Liver (tissue), 9 donors: ENCODE data around the gene TTC36. TPM values are rescaled to one million over a fixed set of nuclear protein-coding genes. Genes with fewer than 3 reads are reported as not detected.
A peak's percentile ranks its signal among the peaks of the same experiment; 100 is the strongest.
"Not testable (repeated sequence)": the region's sequence is repeated elsewhere in the genome, so short reads cannot be mapped to it uniquely, and the experiment has no call there.

ENCODE experiments used
- DNase-seq: peaks from one replicate; pipeline ENCODE4 v3.0.0-alpha.2; 2017; ENCODE audit warnings: low spot score
- H3K27ac ChIP-seq, 2 donors: one replicate each; pipeline ENCODE4 v1.7.0; 2013; ENCODE audit warnings: inconsistent platforms in 2 of 2, low read length in 2 of 2, control low read depth in 1 of 2, low read depth in 1 of 2, mild to moderate bottlenecking in 1 of 2
- H3K27me3 ChIP-seq, 4 donors: one replicate each; pipeline versions ENCODE4 v1.6.1 to v1.7.0; 2013; ENCODE audit warnings: low read length in 3 of 4, inconsistent platforms in 1 of 4, mild to moderate bottlenecking in 1 of 4, moderate library complexity in 1 of 4; ENCODE audit not compliant: control insufficient read depth in 4 of 4, insufficient read depth in 4 of 4
- H3K36me3 ChIP-seq, 4 donors: one replicate each; pipeline versions ENCODE4 v1.6.1 to v1.7.0; 2013; ENCODE audit warnings: low read length in 3 of 4, mild to moderate bottlenecking in 3 of 4, low read depth in 1 of 4, moderate library complexity in 1 of 4; ENCODE audit not compliant: control insufficient read depth in 4 of 4, insufficient read depth in 3 of 4
- H3K4me1 ChIP-seq, 4 donors: one replicate each; pipeline versions ENCODE4 v1.6.1 to v1.7.0; 2013; ENCODE audit warnings: low read length in 3 of 4, mild to moderate bottlenecking in 3 of 4, moderate library complexity in 1 of 4; ENCODE audit not compliant: control insufficient read depth in 4 of 4, insufficient read depth in 4 of 4
- H3K4me3 ChIP-seq, 3 donors: one replicate each; pipeline versions ENCODE4 v1.6.1 to v1.7.0; 2013; ENCODE audit warnings: low read length in 3 of 3, control low read depth in 1 of 3, low read depth in 1 of 3, mild to moderate bottlenecking in 1 of 3
- H3K9ac ChIP-seq, 2 donors: one replicate each; pipeline ENCODE4 v1.7.0; 2013; ENCODE audit warnings: low read length in 2 of 2, mild to moderate bottlenecking in 2 of 2, moderate library complexity in 2 of 2, control low read depth in 1 of 2, low read depth in 1 of 2
- H3K9me3 ChIP-seq, 4 donors: one replicate each; pipeline versions ENCODE4 v1.6.1 to v1.7.0; 2013; ENCODE audit warnings: low read length in 3 of 4; ENCODE audit not compliant: control insufficient read depth in 4 of 4
- CTCF ChIP-seq: fragments of 150-350 bp; IDR thresholded peaks from 2 replicates; pipeline ENCODE4 v1.5.1; 2017; ENCODE audit warnings: improper control_type of control experiment, low read depth, low read length; ENCODE audit not compliant: missing input control
- EGR1 ChIP-seq, 2 donors: IDR thresholded peaks; 2 replicates each; pipeline ENCODE4 v1.6.1; 2016 to 2018; ENCODE audit warnings: antibody characterized with exemption in 2 of 2, low read depth in 2 of 2
- FOXA1 ChIP-seq: IDR thresholded peaks from 2 replicates; pipeline ENCODE4 v1.6.1; 2016; ENCODE audit warnings: antibody characterized with exemption
- FOXA2 ChIP-seq: IDR thresholded peaks from 2 replicates; pipeline ENCODE4 v1.6.1; 2016; ENCODE audit warnings: antibody characterized with exemption
- GABPA ChIP-seq, 2 donors: IDR thresholded peaks in 1 of 2; conservative IDR thresholded peaks in 1 of 2; 2 replicates each; pipeline ENCODE4 v1.6.1; 2016; ENCODE audit warnings: antibody characterized with exemption in 2 of 2, mild to moderate bottlenecking in 1 of 2, moderate library complexity in 1 of 2
- HNF4A ChIP-seq, 2 donors: conservative IDR thresholded peaks; 2 replicates each; pipeline ENCODE4 v1.6.1; 2016; ENCODE audit warnings: antibody characterized with exemption in 2 of 2, mild to moderate bottlenecking in 2 of 2
- HNF4G ChIP-seq: IDR thresholded peaks from 2 replicates; pipeline ENCODE4 v1.6.1; 2016; ENCODE audit warnings: antibody characterized with exemption
- NR2F2 ChIP-seq: IDR thresholded peaks from 2 replicates; pipeline ENCODE4 v1.6.1; 2016; ENCODE audit warnings: antibody characterized with exemption
- RAD21 ChIP-seq, 2 donors: IDR thresholded peaks; 2 replicates each; pipeline ENCODE4 v1.6.1; 2016; ENCODE audit warnings: antibody characterized with exemption in 2 of 2, mild to moderate bottlenecking in 2 of 2
- RXRA ChIP-seq, 2 donors: IDR thresholded peaks; 2 replicates each; pipeline ENCODE4 v1.6.1; 2017 to 2018; ENCODE audit warnings: antibody characterized with exemption in 2 of 2, mild to moderate bottlenecking in 1 of 2
- SP1 ChIP-seq: IDR thresholded peaks from 2 replicates; pipeline ENCODE4 v1.6.1; 2018; ENCODE audit warnings: antibody characterized with exemption, mild to moderate bottlenecking
- TAF1 ChIP-seq: conservative IDR thresholded peaks from 2 replicates; pipeline ENCODE4 v1.6.1; 2016; ENCODE audit warnings: antibody characterized with exemption, mild to moderate bottlenecking
- YY1 ChIP-seq: IDR thresholded peaks from 2 replicates; pipeline ENCODE4 v1.6.1; 2016; ENCODE audit warnings: antibody characterized with exemption, mild to moderate bottlenecking
- ZBTB33 ChIP-seq: IDR thresholded peaks from 2 replicates; pipeline ENCODE4 v1.6.1; 2016; ENCODE audit warnings: antibody characterized with exemption
- WGBS: extraction: QIAGEN DNeasy Blood & Tissue Kit; methylation state at CpG from one replicate; pipeline ENCODE4 v1.1.7; 2013; 5-methylcytosine and 5-hydroxymethylcytosine counted together
- polyA plus RNA-seq, 2 donors: library from polyadenylated mRNA; stranded (reverse) in 1 of 2; unstranded in 1 of 2; fragments of 200-250 nt in 1 of 2; fragments of >200 nt in 1 of 2; fragmentation: Nextera tagmentation in 1 of 2; extraction: Ambion mirVana in 1 of 2; gene quantifications; one replicate each; pipeline versions ENCODE4 v1.2.1 to v1.2.3, GENCODE V29; 2013 to 2015
- total RNA-seq, 2 donors: library from RNA; depleted of rRNA; stranded (reverse); fragments of >200 nt; gene quantifications; one replicate each; pipeline ENCODE4 v1.2.3, GENCODE V29; 2014
- donor health status: healthy.
- donor health status: healthy.
- donor health status: healthy.
- donor health status: healthy.
- donor health status: healthy.

The TTC36 gene
- total and polyA plus RNA-seq, 4 donors: 2.0 to 66.1 (median 34.8) TPM

GRCh38 chr11:118572981-118573550 lies 45.8 kb downstream of the TTC36 start:
- Histone ChIP-seq H3K36me3 (peaks cover 0 to 2% (median 0%) of the 10 kb centered on the region in 4 donors), H3K9ac (peak overlapping the region; percentile 60 to 99), H3K27me3 (no peaks in the 10 kb centered on the region), H3K27ac (peak overlapping the region; percentile 97 to 100), H3K9me3 (no peaks in the 10 kb centered on the region), H3K4me3 (peak overlapping the region; percentile 77 to 99 (median 97)), H3K4me1 (peaks cover 6 to 38% (median 24%) of the 10 kb centered on the region in 4 donors)
- TF ChIP-seq EGR1 (IDR thresholded peaks at IDR 0.05; ENCODE audit: low read depth in 2 of 2): no peak
- no peak for TF ChIP-seq RAD21 (IDR thresholded peaks at IDR 0.05)
- TF ChIP-seq ZBTB33: no peak
- TF ChIP-seq HNF4A (conservative IDR thresholded peaks at IDR 0.05): no peak
- TF ChIP-seq TAF1: no peak
- no peak for TF ChIP-seq FOXA1
- TF ChIP-seq HNF4G: no peak
- no peak for TF ChIP-seq FOXA2
- no peak for TF ChIP-seq NR2F2
- TF ChIP-seq SP1: no peak
- no peak for TF ChIP-seq CTCF
- no peak for TF ChIP-seq YY1
- no peak for TF ChIP-seq RXRA (IDR thresholded peaks at IDR 0.05)
- TF ChIP-seq GABPA (IDR thresholded peaks at IDR 0.05 in 1 of 2, conservative IDR thresholded peaks at IDR 0.05 in 1 of 2): no peak
- WGBS: under 1% methylated on average over 10 of the region's 10 CpGs
- DNase-seq: no peak

GRCh38 chr11:118574636-118575035 lies 47.4 kb downstream of the TTC36 start:
- Histone ChIP-seq H3K36me3 (peaks cover 0 to 2% (median 0%) of the 10 kb centered on the region in 4 donors), H3K4me3 (no peak overlapping the region), H3K9ac (no peak overlapping the region), H3K27me3 (no peaks in the 10 kb centered on the region), H3K9me3 (no peaks in the 10 kb centered on the region), H3K27ac (no peak overlapping the region), H3K4me1 (peaks cover 10 to 45% (median 34%) of the 10 kb centered on the region in 4 donors)
- no peak for DNase-seq
- WGBS: 83% methylated on average over 7 of the region's 7 CpGs
- TF ChIP-seq GABPA (IDR thresholded peaks at IDR 0.05 in 1 of 2, conservative IDR thresholded peaks at IDR 0.05 in 1 of 2) (no peak), HNF4G (no peak), CTCF (no peak), FOXA1 (no peak)

DNA sequence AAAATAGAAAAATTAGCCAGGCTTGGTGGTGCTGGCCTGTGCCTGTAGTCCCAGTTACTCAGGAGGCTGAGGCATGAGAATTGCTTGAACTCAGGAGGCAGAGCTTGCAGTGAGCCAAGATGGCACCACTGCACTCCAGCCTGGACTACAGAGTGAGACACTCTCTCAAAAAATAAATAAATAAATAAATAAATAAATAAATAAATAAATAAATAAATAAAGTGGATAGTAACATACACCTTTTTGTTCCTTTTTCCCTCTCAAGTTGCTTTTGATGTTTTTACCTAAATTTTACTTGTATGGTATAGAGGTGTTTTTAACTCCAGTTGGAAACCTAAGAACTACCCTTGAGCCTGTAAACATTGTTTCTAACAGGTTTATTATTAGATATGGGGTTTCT lies 50.7 kb downstream of the TTC36 start:
- not testable (repeated sequence) for H3K4me3 ChIP-seq, H3K27ac ChIP-seq, DNase-seq, H3K9me3 ChIP-seq, H3K9ac ChIP-seq, H3K27me3 ChIP-seq
- Histone ChIP-seq H3K36me3 (peaks cover 0 to 12% (median 10%) of the 10 kb centered on the region in 4 donors), H3K4me1 (peaks cover 10 to 42% (median 29%) of the 10 kb centered on the region in 4 donors)
